Measurements from ENCODE around the gene HOXB5.

The HOXB5 gene

GRCh38 chr17:48579760-48580554, 13.6 kb downstream of the HOXB5 start:
- no peaks in the 10 kb centered on the region for H3F3A ChIP-seq (ENCODE audit: insufficient read depth, low read length)
- H3K9me3 ChIP-seq (ENCODE audit: low read length) = no peaks in the 10 kb centered on the region
- H3K4me2 ChIP-seq (ENCODE audit: low read length) = no peak overlapping the region
- H3K4me3 ChIP-seq (ENCODE audit: low read depth, low read length, poor library complexity, severe bottlenecking) = no peak overlapping the region
- no peak overlapping the region for H3K27ac ChIP-seq (ENCODE audit: low read depth, low read length, poor library complexity, severe bottlenecking)
- no peak overlapping the region for H3K9ac ChIP-seq (ENCODE audit: low read length)
- H3K4me1 ChIP-seq (ENCODE audit: insufficient read depth, low read length, severe bottlenecking) = no peaks in the 10 kb centered on the region
- no peak overlapping the region for H2AFZ ChIP-seq (ENCODE audit: low read length)
- no peaks in the 10 kb centered on the region for H4K20me1 ChIP-seq (ENCODE audit: insufficient read depth, low read length)
- 0 out of 2 replicates have a peak, but pooled peaks cover 6% of the 10 kb centered on the region for H3K27me3 ChIP-seq (ENCODE audit: insufficient read depth, low read length)
- H3K79me2 ChIP-seq (ENCODE audit: insufficient read depth, low read length) = no peaks in the 10 kb centered on the region
- no peak for TF ChIP-seq CTCF (IDR thresholded peaks at IDR 0.05; ENCODE audit: low read length)
- no peaks in the 10 kb centered on the region for H3K9me2 ChIP-seq (ENCODE audit: low read depth, low read length)
- no peaks in the 10 kb centered on the region for H3K36me3 ChIP-seq (ENCODE audit: insufficient read depth, low read length)

DNA sequence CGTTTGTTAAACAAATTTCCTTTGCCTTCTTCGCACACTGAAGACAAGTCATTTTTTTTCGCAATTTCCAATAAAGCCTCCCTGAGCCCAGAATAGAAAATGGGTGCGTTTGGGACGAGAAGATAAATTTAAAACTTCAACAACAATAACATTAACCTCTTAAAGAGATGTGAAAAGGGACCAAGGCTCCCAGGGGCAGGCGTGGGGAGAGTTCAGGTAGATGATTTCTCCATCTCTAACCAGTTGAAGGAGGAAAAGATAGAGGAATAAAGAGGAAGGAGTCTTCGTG, 14.2 kb downstream of the HOXB5 start:
- TF ChIP-seq CTCF (IDR thresholded peaks at IDR 0.05; ENCODE audit: low read length) = no peak
- no peak overlapping the region for H2AFZ ChIP-seq (ENCODE audit: low read length)
- H3K9ac ChIP-seq (ENCODE audit: low read length) = no peak overlapping the region
- no peaks in the 10 kb centered on the region for H3K9me3 ChIP-seq (ENCODE audit: low read length)
- H3K9me2 ChIP-seq (ENCODE audit: low read depth, low read length) = no peaks in the 10 kb centered on the region
- no peaks in the 10 kb centered on the region for H3K4me1 ChIP-seq (ENCODE audit: insufficient read depth, low read length, severe bottlenecking)
- no peak overlapping the region for H3K4me2 ChIP-seq (ENCODE audit: low read length)
- H4K20me1 ChIP-seq (ENCODE audit: insufficient read depth, low read length) = no peaks in the 10 kb centered on the region
- no peak overlapping the region for H3K27ac ChIP-seq (ENCODE audit: low read depth, low read length, poor library complexity, severe bottlenecking)
- no peaks in the 10 kb centered on the region for H3K79me2 ChIP-seq (ENCODE audit: insufficient read depth, low read length)
- peaks cover 6% of the 10 kb centered on the region; the same call in 1 of the 2 replicates for H3K27me3 ChIP-seq (ENCODE audit: insufficient read depth, low read length)
- H3K36me3 ChIP-seq (ENCODE audit: insufficient read depth, low read length) = no peaks in the 10 kb centered on the region
- no peak overlapping the region for H3K4me3 ChIP-seq (ENCODE audit: low read depth, low read length, poor library complexity, severe bottlenecking)
- no peaks in the 10 kb centered on the region for H3F3A ChIP-seq (ENCODE audit: insufficient read depth, low read length)

DNA sequence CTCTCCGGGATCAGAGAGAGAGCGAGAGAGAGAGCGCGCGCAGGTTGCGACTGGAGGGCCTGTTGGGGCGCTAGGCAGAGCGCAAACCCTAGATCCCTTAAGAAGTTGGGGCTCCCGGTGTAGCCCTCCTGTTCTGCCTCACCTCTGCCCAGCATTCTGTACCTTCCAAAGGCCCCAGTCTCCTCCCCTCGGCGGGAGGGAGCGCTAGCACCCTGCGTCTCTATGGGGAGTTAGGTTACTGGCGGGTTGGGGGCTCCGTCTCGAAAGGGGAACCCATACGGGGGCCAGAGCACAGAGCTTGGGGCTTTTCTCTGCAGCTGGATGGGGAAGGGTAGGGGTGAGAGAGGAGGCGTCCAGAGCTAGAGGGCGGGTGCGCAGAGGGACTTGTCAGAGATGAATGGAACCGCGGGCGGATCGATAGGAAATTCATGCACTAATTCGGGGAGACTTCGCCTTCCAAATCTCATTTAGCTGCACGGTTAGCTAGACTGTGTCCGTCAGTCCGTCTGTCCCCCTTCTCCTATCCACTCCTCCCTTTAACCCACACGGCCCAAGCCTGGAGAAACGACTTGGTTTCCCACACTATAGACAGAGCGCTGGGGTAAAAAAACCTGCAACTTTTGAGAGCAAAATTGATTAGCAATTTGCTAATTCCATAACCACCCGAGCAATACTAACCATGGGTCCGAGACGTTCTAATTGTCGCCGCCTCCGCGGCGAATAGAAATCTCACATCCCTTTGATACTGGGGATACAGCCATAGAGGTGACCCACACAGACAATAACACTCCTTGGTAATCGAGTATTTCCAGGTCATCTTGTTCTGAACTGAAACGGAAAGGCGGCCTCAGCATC, 14.7 kb downstream of the HOXB5 start:
- TF ChIP-seq CTCF (IDR thresholded peaks at IDR 0.05; ENCODE audit: low read length) (no peak), EZH2 (IDR thresholded peaks at IDR 0.05; ENCODE audit: borderline replicate concordance, low read length) (no peak)
- H3K27ac ChIP-seq (ENCODE audit: low read depth, low read length, poor library complexity, severe bottlenecking) = no peak overlapping the region
- H3K9ac ChIP-seq (ENCODE audit: low read length) = no peak overlapping the region
- no peak overlapping the region for H3K4me3 ChIP-seq (ENCODE audit: low read depth, low read length, poor library complexity, severe bottlenecking)
- no peaks in the 10 kb centered on the region for H3K9me3 ChIP-seq (ENCODE audit: low read length)
- H3K27me3 ChIP-seq (ENCODE audit: insufficient read depth, low read length) = peaks cover 6% of the 10 kb centered on the region; the same call in 1 of the 2 replicates
- H3K79me2 ChIP-seq (ENCODE audit: insufficient read depth, low read length) = no peaks in the 10 kb centered on the region
- H3K9me2 ChIP-seq (ENCODE audit: low read depth, low read length) = no peaks in the 10 kb centered on the region
- H4K20me1 ChIP-seq (ENCODE audit: insufficient read depth, low read length) = no peaks in the 10 kb centered on the region
- no peak overlapping the region for H2AFZ ChIP-seq (ENCODE audit: low read length)
- no peaks in the 10 kb centered on the region for H3K36me3 ChIP-seq (ENCODE audit: insufficient read depth, low read length)
- no peaks in the 10 kb centered on the region for H3F3A ChIP-seq (ENCODE audit: insufficient read depth, low read length)
- H3K4me2 ChIP-seq (ENCODE audit: low read length) = no peak overlapping the region
- H3K4me1 ChIP-seq (ENCODE audit: insufficient read depth, low read length, severe bottlenecking) = no peaks in the 10 kb centered on the region
